HG02642 (cell line): Measurements from ENCODE around the gene LCLAT1.

Experiments
- ATAC-seq: cut with Tn5 transposase; IDR thresholded peaks from one replicate; pipeline ENCODE4 v1.9.1; 2021; ENCODE audit warnings: mild to moderate bottlenecking; ENCODE audit not compliant: unreplicated experiment, poor library complexity

LCLAT1 gene

GRCh38 chr2:30421604-30422443 is 25.2 kb upstream of the LCLAT1 start:
- no peak for ATAC-seq

- ATAC-seq, result no peak
Measured at GRCh38 chr2:30422444-30423040, 24.5 kb upstream of the LCLAT1 start.

GRCh38 chr2:30424231-30424630 is 22.8 kb upstream of the LCLAT1 start:
- ATAC-seq, result no peak

- ATAC-seq, result no peak
Measured at GRCh38 chr2:30425326-30425725, 21.7 kb upstream of the LCLAT1 start.

GRCh38 chr2:30427606-30428347 is 19.3 kb upstream of the LCLAT1 start:
- no peak for ATAC-seq

GRCh38 chr2:30428348-30428662 is 18.7 kb upstream of the LCLAT1 start:
- no peak for ATAC-seq

- ATAC-seq, result no peak
Measured at GRCh38 chr2:30428827-30429461, 18.1 kb upstream of the LCLAT1 start.

- ATAC-seq, result no peak
Measured at GRCh38 chr2:30433541-30434299, 13.3 kb upstream of the LCLAT1 start.

- no peak for ATAC-seq
Measured at GRCh38 chr2:30434708-30435107, 12.3 kb upstream of the LCLAT1 start.

- no peak for ATAC-seq
Measured at GRCh38 chr2:30436859-30437435, 10.1 kb upstream of the LCLAT1 start.

- ATAC-seq, result no peak
Measured at GRCh38 chr2:30437809-30438548, 9.1 kb upstream of the LCLAT1 start.

- no peak for ATAC-seq
Measured at GRCh38 chr2:30439296-30439695, 7.8 kb upstream of the LCLAT1 start.

GRCh38 chr2:30439879-30440278 is 7.2 kb upstream of the LCLAT1 start:
- no peak for ATAC-seq

GRCh38 chr2:30441023-30441422 is 6.0 kb upstream of the LCLAT1 start:
- no peak for ATAC-seq

- no peak for ATAC-seq
Measured at GRCh38 chr2:30443081-30443480, 4.0 kb upstream of the LCLAT1 start.

GRCh38 chr2:30444273-30444672 is 2.8 kb upstream of the LCLAT1 start:
- ATAC-seq, result no peak

GRCh38 chr2:30445266-30445821 is 1.7 kb upstream of the LCLAT1 start:
- no peak for ATAC-seq

GRCh38 chr2:30446602-30447148 is 371 bp upstream of the LCLAT1 start:
- no peak for ATAC-seq

- ATAC-seq, result no peak
Measured at GRCh38 chr2:30448308-30448707, 1.3 kb downstream of the LCLAT1 start.
